B cell (primary cell): ENCODE measurements around the gene MIOX. TPM values are rescaled to one million over a fixed set of nuclear protein-coding genes. Genes with fewer than 3 reads are reported as not detected.
A peak's percentile ranks its signal among the peaks of the same experiment; 100 is the strongest.

ENCODE experiments used
- ATAC-seq: fragments of 200-7000 bp; cut with Tn5 transposase; one replicate; pipeline ENCODE4 v1.10.0; 2021; ENCODE audit warnings: low read depth, mild to moderate bottlenecking, moderate number of reproducible peaks, moderate library complexity
- CTCF ChIA-PET: fragments of 350-600 bp; sonication (Branson Sonifier 250); formaldehyde crosslinking; loops from one replicate; lab custom pipeline; 2021; ENCODE audit warnings: antibody characterized with exemption, inconsistent platforms; lab: Charles Lee
- POLR2A ChIA-PET: fragments of 350-600 bp; sonication (Branson Sonifier 250); formaldehyde crosslinking; loops from one replicate; lab custom pipeline; 2021; ENCODE audit warnings: antibody characterized with exemption; lab: Charles Lee
- DNase-seq: peaks from one replicate; pipeline ENCODE4 v3.0.0; 2013
- H2AFZ ChIP-seq: 2 replicates; pipeline ENCODE4 v1.6.1; 2012; ENCODE audit warnings: mild to moderate bottlenecking, low read depth, low read length; ENCODE audit not compliant: insufficient read depth, poor library complexity, severe bottlenecking
- H3K27ac ChIP-seq, 2 donors: 1 replicate in 1 of 2; 2 replicates in 1 of 2; pipeline ENCODE4 v1.5.1; 2012 to 2013; ENCODE audit warnings: low read length in 2 of 2, mild to moderate bottlenecking in 2 of 2, moderate library complexity in 1 of 2
- H3K27me3 ChIP-seq, 4 experiments: fragments of 200-600 bp in 1 of 4; sonication (generic) in 1 of 4; replicated peaks in 1 of 4; 1 replicate in 2 of 4; 2 replicates in 2 of 4; pipeline versions ENCODE4 v1.6.1 to v1.7.0; 2013 to 2016; ENCODE audit warnings: low read length in 3 of 4, mild to moderate bottlenecking in 2 of 4, mixed read lengths in 1 of 4, moderate library complexity in 1 of 4; ENCODE audit not compliant: insufficient read depth in 4 of 4, control insufficient read depth in 3 of 4; ENCODE audit errors: control extremely low read depth in 1 of 4
- H3K36me3 ChIP-seq, 2 experiments: replicated peaks in 1 of 2; 1 replicate in 1 of 2; 2 replicates in 1 of 2; pipeline versions ENCODE4 v1.6.1 to v1.7.1; 2013; ENCODE audit warnings: low read length in 1 of 2; ENCODE audit not compliant: insufficient read depth in 2 of 2, control insufficient read depth in 1 of 2; ENCODE audit errors: control extremely low read depth in 1 of 2, extremely low read depth in 1 of 2
- H3K4me1 ChIP-seq, 2 donors: fragments of 200-600 bp in 1 of 2; sonication (generic) in 1 of 2; 1 replicate in 1 of 2; 2 replicates in 1 of 2; pipeline versions ENCODE4 v1.5.1 to v1.6.1; 2013 to 2017; ENCODE audit warnings: low read length in 2 of 2; ENCODE audit not compliant: control insufficient read depth in 2 of 2, insufficient read depth in 2 of 2
- H3K4me2 ChIP-seq: replicated peaks from 2 replicates; pipeline ENCODE3; 2012; ENCODE audit warnings: mild to moderate bottlenecking, low read depth, low read length; ENCODE audit not compliant: poor library complexity, severe bottlenecking
- H3K4me3 ChIP-seq, 5 experiments: fragments of 200-600 bp in 1 of 5; sonication (generic) in 1 of 5; 1 replicate in 3 of 5; 2 replicates in 2 of 5; pipeline versions ENCODE4 v1.5.1 to v1.7.0; 2011 to 2016; ENCODE audit warnings: low read length in 4 of 5, mild to moderate bottlenecking in 4 of 5, low read depth in 2 of 5, control low read depth in 1 of 5, moderate library complexity in 1 of 5; ENCODE audit not compliant: insufficient read depth in 1 of 5; ENCODE audit errors: control extremely low read depth in 1 of 5, extremely low read depth in 1 of 5
- H3K79me2 ChIP-seq: fragments of 200-600 bp; sonication (generic); one replicate; pipeline ENCODE4 v1.6.0; 2016; ENCODE audit warnings: low read length; ENCODE audit not compliant: control insufficient read depth, insufficient read depth
- H3K9ac ChIP-seq: fragments of 200-600 bp; sonication (generic); 2 replicates; pipeline ENCODE4 v1.6.1; 2017; ENCODE audit warnings: mild to moderate bottlenecking, low read length, moderate library complexity
- H3K9me3 ChIP-seq, 3 donors: one replicate each; pipeline versions ENCODE4 v1.6.1 to v1.7.1; 2013; ENCODE audit warnings: low read length in 2 of 3; ENCODE audit not compliant: control insufficient read depth in 2 of 3, insufficient read depth in 1 of 3; ENCODE audit errors: control extremely low read depth in 1 of 3
- H4K20me1 ChIP-seq: 2 replicates; pipeline ENCODE4 v1.6.0; 2012; ENCODE audit warnings: mild to moderate bottlenecking, low read length; ENCODE audit not compliant: insufficient read depth, control insufficient read depth, poor library complexity, severe bottlenecking
- H3K27ac Mint-ChIP-seq: one replicate; pipeline ENCODE4 v1.8.0; 2021; ENCODE audit warnings: mixed read lengths
- H3K27me3 Mint-ChIP-seq: one replicate; pipeline ENCODE4 v1.8.0; 2021; ENCODE audit warnings: mixed read lengths
- H3K4me1 Mint-ChIP-seq: one replicate; pipeline ENCODE4 v1.8.0; 2021; ENCODE audit warnings: mixed read lengths
- H3K4me3 Mint-ChIP-seq: one replicate; pipeline ENCODE4 v1.8.0; 2021; ENCODE audit warnings: mixed read lengths
- H3K9me3 Mint-ChIP-seq: one replicate; pipeline ENCODE4 v1.8.0; 2022; ENCODE audit warnings: mixed read lengths; ENCODE audit not compliant: insufficient read depth
- CTCF ChIP-seq: fragments of 200-600 bp; IDR thresholded peaks from one replicate; pipeline ENCODE4 v1.8.0; 2022; ENCODE audit warnings: antibody characterized with exemption, mild to moderate bottlenecking
- EZH2 ChIP-seq: IDR thresholded peaks from 2 replicates; pipeline ENCODE4 v1.6.1; 2012; ENCODE audit warnings: borderline replicate concordance, low read depth, mild to moderate bottlenecking, moderate library complexity, low read length; ENCODE audit not compliant: insufficient read depth, poor library complexity, severe bottlenecking
- WGBS: methylation state at CpG from one replicate; pipeline ENCODE4 v1.1.5; 2013; ENCODE audit warnings: missing lambda C conversion rate; ENCODE audit not compliant: insufficient coverage; 5-methylcytosine and 5-hydroxymethylcytosine counted together
- intact Hi-C: fragments of 100-400 bp; cut with micrococcal nuclease; formaldehyde crosslinking; loops from one replicate; pipeline ENCODE4 v1.10.0; 2022
- polyA plus RNA-seq: library from polyadenylated mRNA; depleted of rRNA; stranded (reverse); fragments of >200 nt; gene quantifications from 2 replicates; pipeline ENCODE4 v1.2.3, GENCODE V29; 2012
- total RNA-seq, 2 donors: library from RNA; stranded (reverse); fragments of 120-200 nt in 1 of 2; gene quantifications; 1 replicate in 1 of 2; 2 replicates in 1 of 2; pipeline versions ENCODE4 v1.2.3 to v1.2.4, GENCODE V29; 2013 to 2022

Gene MIOX
- total and polyA plus RNA-seq, 2 donors (not counting 1 experiment from before 2014, with no cell fraction given) = 0.88 TPM; not detected in 1

DNA sequence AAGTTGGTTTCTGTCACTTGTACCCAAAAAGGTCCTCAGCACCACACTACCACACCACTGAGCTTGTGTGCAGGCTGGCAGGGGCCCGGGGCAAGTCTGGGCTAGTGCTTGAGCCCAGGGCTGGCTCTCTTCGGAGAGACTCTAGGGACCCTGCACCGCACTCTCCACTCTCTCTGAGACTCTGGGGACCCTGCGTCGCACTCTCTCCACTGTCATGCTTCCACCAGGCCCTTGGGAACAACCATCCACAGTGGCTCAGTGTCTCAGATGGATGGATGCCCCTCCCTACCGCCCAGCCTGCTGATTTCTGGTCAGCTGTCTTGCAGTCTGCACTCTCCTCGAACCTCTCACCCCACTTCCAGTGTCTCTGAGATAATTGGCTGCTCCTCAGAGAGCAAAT lies 9.8 kb upstream of the MIOX start:
- Histone ChIP-seq H3K4me2 (no peak overlapping the region), H3K36me3 (peaks cover 0 to 4% of the 10 kb centered on the region in 2 experiments), H3K4me3 (no peak overlapping the region), H3K9ac (no peak overlapping the region), H2AFZ (no peak overlapping the region), H3K4me1 (peaks cover 33 to 38% of the 10 kb centered on the region in 2 donors), H3K79me2 (peaks cover 37% of the 10 kb centered on the region), H3K27me3 (peaks cover 0 to 5% (median 2%) of the 10 kb centered on the region in 4 experiments), H4K20me1 (peaks cover 24% of the 10 kb centered on the region), H3K9me3 (peaks cover 0 to 3% (median 0%) of the 10 kb centered on the region in 3 donors), H3K27ac (no peak overlapping the region)
- peak overlapping the region; percentile 51 for H3K27ac Mint-ChIP-seq
- ChIA-PET POLR2A (interaction anchor here (0.6 kb wide), 1 partner anchor 51 kb away, joined by 3 read pairs; no protein-coding TSS in a partner anchor), CTCF (interaction anchor here (3.5 kb wide), 1 partner anchor 21 kb away, joined by 12 read pairs; no protein-coding TSS in a partner anchor)
- no peaks in the 10 kb centered on the region for H3K9me3 Mint-ChIP-seq
- ATAC-seq (no peak), DNase-seq (no peak)
- H3K4me1 Mint-ChIP-seq = peaks cover 35% of the 10 kb centered on the region
- H3K4me3 Mint-ChIP-seq = peak overlapping the region; percentile 54
- TF ChIP-seq CTCF (no peak), EZH2 (no peak)
- H3K27me3 Mint-ChIP-seq = peaks cover 4% of the 10 kb centered on the region
- WGBS = 37% methylated on average over 7 of the region's 7 CpGs
- intact Hi-C loops = loop anchor here (10.0 kb wide), 1 partner anchor 542 kb away; no protein-coding TSS in a partner anchor

DNA sequence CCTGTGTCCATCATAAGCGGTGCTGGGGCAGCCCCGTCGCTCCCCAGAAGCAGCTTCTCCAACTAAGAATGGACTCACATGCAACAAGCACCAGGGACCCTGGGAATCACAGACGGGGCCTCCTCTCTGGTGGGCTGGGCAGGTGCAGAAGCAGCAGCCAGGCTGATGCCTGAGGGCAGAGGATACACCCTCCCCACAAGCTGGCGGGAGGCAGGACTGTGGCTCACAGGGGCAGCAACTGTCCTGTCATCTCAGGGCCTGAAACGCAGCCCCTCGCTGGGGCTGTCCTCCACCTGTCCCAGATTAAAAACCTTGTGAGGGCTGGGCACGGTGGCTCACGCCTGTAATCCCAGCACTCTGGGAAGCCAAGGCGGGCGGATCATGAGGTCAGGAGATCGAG lies 8.7 kb upstream of the MIOX start:
- H3K27me3 ChIP-seq = peaks cover 0 to 16% (median 7%) of the 10 kb centered on the region in 4 experiments
- ChIA-PET CTCF (interaction anchor here (3.5 kb wide), 1 partner anchor 20 kb away, joined by 12 read pairs; no protein-coding TSS in a partner anchor), POLR2A (interaction anchor here (0.6 to 1.1 kb wide), 2 partner anchors 8 to 26 kb away, joined by 3 to 4 read pairs; no protein-coding TSS in a partner anchor)
- no peak for TF ChIP-seq EZH2
- no peak for TF ChIP-seq CTCF
- H4K20me1 ChIP-seq = peaks cover 18% of the 10 kb centered on the region
- intact Hi-C loops = loop anchor here (10.0 kb wide), 1 partner anchor 543 kb away; no protein-coding TSS in a partner anchor
- DNase-seq = no peak
- no peak overlapping the region for H3K4me3 ChIP-seq
- H3K4me3 Mint-ChIP-seq = peak overlapping the region; percentile 10
- H3K4me1 ChIP-seq = peaks cover 26 to 37% of the 10 kb centered on the region in 2 donors
- no peak overlapping the region for H3K27ac Mint-ChIP-seq
- no peak overlapping the region for H3K9ac ChIP-seq
- whole genome bisulfite sequencing = 93% methylated on average over 11 of the region's 12 CpGs
- no peaks in the 10 kb centered on the region for H3K36me3 ChIP-seq
- peaks cover 26% of the 10 kb centered on the region for H3K4me1 Mint-ChIP-seq
- H3K9me3 ChIP-seq = peaks cover 0 to 3% (median 0%) of the 10 kb centered on the region in 3 donors
- H3K9me3 Mint-ChIP-seq = no peaks in the 10 kb centered on the region
- no peak overlapping the region for H3K4me2 ChIP-seq
- peaks cover 26% of the 10 kb centered on the region for H3K79me2 ChIP-seq
- H3K27me3 Mint-ChIP-seq = peaks cover 4% of the 10 kb centered on the region
- ATAC-seq = no peak
- H3K27ac ChIP-seq = no peak overlapping the region
- H2AFZ ChIP-seq = no peak overlapping the region
